ENCODE data around the gene KNTC1.

DNA sequence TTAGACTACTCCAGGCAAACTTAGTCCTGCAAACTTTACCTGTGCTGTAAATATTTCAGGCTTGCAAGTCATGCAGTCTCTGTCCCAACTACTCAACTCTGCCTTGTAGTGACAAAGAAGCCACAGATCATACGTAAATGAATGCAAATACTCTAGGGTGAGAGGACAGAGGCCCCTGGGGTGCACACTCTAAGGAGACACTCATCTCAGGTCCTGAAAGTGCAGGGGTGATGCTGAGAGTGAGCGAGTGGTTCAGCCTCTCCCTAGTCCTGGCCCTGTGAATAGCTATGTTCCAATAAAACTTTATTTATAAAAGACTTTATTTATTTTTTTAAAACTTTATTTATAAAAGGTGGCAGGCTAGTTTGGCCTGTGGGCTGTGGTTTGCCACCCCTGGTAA, 141.2 kb downstream of the KNTC1 start:
- TF ChIP-seq, protein P1, sequence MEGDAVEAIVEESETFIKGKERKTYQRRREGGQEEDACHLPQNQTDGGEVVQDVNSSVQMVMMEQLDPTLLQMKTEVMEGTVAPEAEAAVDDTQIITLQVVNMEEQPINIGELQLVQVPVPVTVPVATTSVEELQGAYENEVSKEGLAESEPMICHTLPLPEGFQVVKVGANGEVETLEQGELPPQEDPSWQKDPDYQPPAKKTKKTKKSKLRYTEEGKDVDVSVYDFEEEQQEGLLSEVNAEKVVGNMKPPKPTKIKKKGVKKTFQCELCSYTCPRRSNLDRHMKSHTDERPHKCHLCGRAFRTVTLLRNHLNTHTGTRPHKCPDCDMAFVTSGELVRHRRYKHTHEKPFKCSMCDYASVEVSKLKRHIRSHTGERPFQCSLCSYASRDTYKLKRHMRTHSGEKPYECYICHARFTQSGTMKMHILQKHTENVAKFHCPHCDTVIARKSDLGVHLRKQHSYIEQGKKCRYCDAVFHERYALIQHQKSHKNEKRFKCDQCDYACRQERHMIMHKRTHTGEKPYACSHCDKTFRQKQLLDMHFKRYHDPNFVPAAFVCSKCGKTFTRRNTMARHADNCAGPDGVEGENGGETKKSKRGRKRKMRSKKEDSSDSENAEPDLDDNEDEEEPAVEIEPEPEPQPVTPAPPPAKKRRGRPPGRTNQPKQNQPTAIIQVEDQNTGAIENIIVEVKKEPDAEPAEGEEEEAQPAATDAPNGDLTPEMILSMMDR (IDR thresholded peaks at IDR 0.05), result no peak
- TF ChIP-seq POLR2A (IDR thresholded peaks at IDR 0.05) (no peak), POLR2AphosphoS5 (IDR thresholded peaks at IDR 0.05) (no peak)
